Tibial nerve (tissue), 4 donors: ENCODE measurements around the gene SNRNP25.

Source experiments
- EP300 ChIP-seq, 2 donors: sonication (generic); formaldehyde crosslinking; IDR thresholded peaks; one replicate each; pipeline ENCODE4 v1.6.1; 2017; ENCODE audit warnings: antibody characterized with exemption in 2 of 2, mild to moderate bottlenecking in 1 of 2
- POLR2A ChIP-seq, 2 donors: fragments of 450-650 bp; IDR thresholded peaks; one replicate each; pipeline ENCODE4 v1.6.1; 2017; ENCODE audit warnings: antibody characterized with exemption in 2 of 2, mild to moderate bottlenecking in 2 of 2, moderate library complexity in 2 of 2
- TF ChIP-seq, protein P1 (sequence below), 5 experiments: fragments of 200-600 bp in 3 of 5; fragments of 450-650 bp in 2 of 5; sonication (generic) in 3 of 5; IDR thresholded peaks; one replicate each; pipeline ENCODE4 v1.5.1; 2016 to 2019; ENCODE audit warnings: antibody characterized with exemption in 5 of 5, mild to moderate bottlenecking in 3 of 5, moderate library complexity in 2 of 5

- TF ChIP-seq, protein P1, sequence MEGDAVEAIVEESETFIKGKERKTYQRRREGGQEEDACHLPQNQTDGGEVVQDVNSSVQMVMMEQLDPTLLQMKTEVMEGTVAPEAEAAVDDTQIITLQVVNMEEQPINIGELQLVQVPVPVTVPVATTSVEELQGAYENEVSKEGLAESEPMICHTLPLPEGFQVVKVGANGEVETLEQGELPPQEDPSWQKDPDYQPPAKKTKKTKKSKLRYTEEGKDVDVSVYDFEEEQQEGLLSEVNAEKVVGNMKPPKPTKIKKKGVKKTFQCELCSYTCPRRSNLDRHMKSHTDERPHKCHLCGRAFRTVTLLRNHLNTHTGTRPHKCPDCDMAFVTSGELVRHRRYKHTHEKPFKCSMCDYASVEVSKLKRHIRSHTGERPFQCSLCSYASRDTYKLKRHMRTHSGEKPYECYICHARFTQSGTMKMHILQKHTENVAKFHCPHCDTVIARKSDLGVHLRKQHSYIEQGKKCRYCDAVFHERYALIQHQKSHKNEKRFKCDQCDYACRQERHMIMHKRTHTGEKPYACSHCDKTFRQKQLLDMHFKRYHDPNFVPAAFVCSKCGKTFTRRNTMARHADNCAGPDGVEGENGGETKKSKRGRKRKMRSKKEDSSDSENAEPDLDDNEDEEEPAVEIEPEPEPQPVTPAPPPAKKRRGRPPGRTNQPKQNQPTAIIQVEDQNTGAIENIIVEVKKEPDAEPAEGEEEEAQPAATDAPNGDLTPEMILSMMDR (IDR thresholded peaks at IDR 0.05): no peak
- TF ChIP-seq POLR2A (IDR thresholded peaks at IDR 0.05) (no peak), EP300 (IDR thresholded peaks at IDR 0.05) (no peak)
These were observed 20.6 kb downstream of the SNRNP25 start for GRCh38 chr16:74051-74746.
